Keratinocyte (primary cell): ENCODE measurements around the gene ABI2. TPM values are rescaled to one million over a fixed set of nuclear protein-coding genes. Genes with fewer than 3 reads are reported as not detected.

Experiments used
- DNase-seq: peaks from one replicate; pipeline ENCODE4 v3.0.0-alpha.2; 2011; ENCODE audit warnings: low read depth, missing footprints, low spot score
- FAIRE-seq: peaks from 2 replicates; lab custom pipeline; 2011; peaks lifted over from hg19 to GRCh38; lab: Jason Lieb, UNC
- H2AFZ ChIP-seq: 2 replicates; pipeline ENCODE4 v1.6.0; 2012; ENCODE audit warnings: low read length, control low read depth, inconsistent platforms; ENCODE audit not compliant: control insufficient read depth
- H3K27ac ChIP-seq: 2 replicates; pipeline ENCODE4 v1.5.1; 2011; ENCODE audit warnings: low read length; ENCODE audit not compliant: control insufficient read depth, insufficient read depth
- H3K27me3 ChIP-seq: 3 replicates; pipeline ENCODE4 v1.6.0; 2011; ENCODE audit warnings: low read length; ENCODE audit not compliant: control insufficient read depth, insufficient read depth; ENCODE audit errors: extremely low read depth
- H3K36me3 ChIP-seq, 2 experiments: 2 replicates in 1 of 2; 3 replicates in 1 of 2; pipeline ENCODE4 v1.5.1; 2011; ENCODE audit warnings: low read length in 2 of 2, mild to moderate bottlenecking in 1 of 2; ENCODE audit not compliant: control insufficient read depth in 2 of 2, insufficient read depth in 2 of 2; ENCODE audit errors: extremely low read depth in 1 of 2
- H3K4me1 ChIP-seq: 3 replicates; pipeline ENCODE4 v1.5.1; 2011; ENCODE audit warnings: low read length; ENCODE audit not compliant: control insufficient read depth, insufficient read depth; ENCODE audit errors: extremely low read depth
- H3K4me2 ChIP-seq: 3 replicates; pipeline ENCODE4 v1.6.0; 2011; ENCODE audit warnings: low read depth, low read length; ENCODE audit not compliant: control insufficient read depth, insufficient read depth; ENCODE audit errors: extremely low read depth
- H3K4me3 ChIP-seq, 3 experiments: fragments of 200-600 bp in 1 of 3; sonication (generic) in 1 of 3; 2 replicates in 2 of 3; 3 replicates in 1 of 3; pipeline ENCODE4 v1.5.1; 2011 to 2016; ENCODE audit warnings: low read length in 3 of 3, mild to moderate bottlenecking in 3 of 3, control low read depth in 2 of 3, inconsistent platforms in 1 of 3, low read depth in 1 of 3, mixed read lengths in 1 of 3, mixed run types in 1 of 3, moderate library complexity in 1 of 3; ENCODE audit not compliant: control insufficient read depth in 2 of 3, insufficient read depth in 2 of 3; ENCODE audit errors: extremely low read depth in 1 of 3
- H3K79me2 ChIP-seq: 2 replicates; pipeline ENCODE4 v1.6.0; 2012; ENCODE audit warnings: low read length; ENCODE audit not compliant: control insufficient read depth, insufficient read depth
- H3K9ac ChIP-seq: 3 replicates; pipeline ENCODE4 v1.6.0; 2011; ENCODE audit warnings: low read length; ENCODE audit not compliant: control insufficient read depth, insufficient read depth; ENCODE audit errors: extremely low read depth
- H3K9me1 ChIP-seq: 3 replicates; pipeline ENCODE4 v1.6.0; 2011; ENCODE audit warnings: low read length; ENCODE audit not compliant: control insufficient read depth, insufficient read depth; ENCODE audit errors: extremely low read depth
- H3K9me3 ChIP-seq: 2 replicates; pipeline ENCODE4 v1.5.1; 2012; ENCODE audit warnings: low read depth, low read length; ENCODE audit not compliant: control insufficient read depth
- H4K20me1 ChIP-seq: 3 replicates; pipeline ENCODE4 v1.6.0; 2011; ENCODE audit warnings: low read length; ENCODE audit not compliant: control insufficient read depth, insufficient read depth; ENCODE audit errors: extremely low read depth
- CTCF ChIP-seq, 3 experiments: IDR thresholded peaks in 1 of 3; conservative IDR thresholded peaks in 1 of 3; optimal IDR thresholded peaks in 1 of 3; 2 replicates in 2 of 3; 3 replicates in 1 of 3; pipeline versions ENCODE3 to v1.5.1; 2011; ENCODE audit warnings: low read length in 3 of 3, mild to moderate bottlenecking in 3 of 3, moderate library complexity in 2 of 3, control low read depth in 1 of 3, inconsistent platforms in 1 of 3; ENCODE audit not compliant: insufficient read depth in 2 of 3; ENCODE audit errors: extremely low read depth in 1 of 3
- EZH2 ChIP-seq: IDR thresholded peaks from one replicate; pipeline ENCODE4 v1.6.1; 2012; ENCODE audit warnings: inconsistent platforms, mild to moderate bottlenecking, low read length, moderate library complexity
- dilution Hi-C: fragments of 300-500 bp; cut with MboI; formaldehyde crosslinking; loops from one replicate; pipeline ENCODE4 v1.7.0; 2020; ENCODE audit warnings: low sequenced_read_pairs; ENCODE audit not compliant: extremely low pct_ligation_motif_present
- polyA plus RNA-seq, 5 experiments: library from polyadenylated mRNA; depleted of rRNA in 3 of 5; stranded (reverse) in 3 of 5; stranded (forward) in 1 of 5; unstranded in 1 of 5; fragments of >200 nt; gene quantifications; 1 replicate in 1 of 5; 2 replicates in 3 of 5; 3 replicates in 1 of 5; pipeline versions ENCODE4 v1.2.1 to v1.2.3, GENCODE V29; 2011 to 2012; ENCODE audit warnings: missing spikeins in 2 of 5, low read depth in 1 of 5, low replicate concordance in 1 of 5

ABI2 gene
- polyA plus RNA-seq, 1 donor (not counting 4 experiments of a cell fraction or from before 2014, with no cell fraction given) = 12.9 TPM

GRCh38 chr2:203394519-203395227 is 66.5 kb downstream of the ABI2 start:
- no peak for TF ChIP-seq CTCF (optimal IDR thresholded peaks at IDR 0.05 in 1 of 3, IDR thresholded peaks at IDR 0.05 in 1 of 3, conservative IDR thresholded peaks at IDR 0.05 in 1 of 3; ENCODE audit: extremely low read depth in 1 of 3, insufficient read depth in 2 of 3, low read length in 3 of 3)
- no peak for TF ChIP-seq EZH2
- no peak overlapping the region for H2AFZ ChIP-seq
- no peak overlapping the region for H3K27ac ChIP-seq
- no peaks in the 10 kb centered on the region for H3K4me1 ChIP-seq
- dilution Hi-C loops = no loop called here
- H3K79me2 ChIP-seq = no peaks in the 10 kb centered on the region
- no peaks in the 10 kb centered on the region for H4K20me1 ChIP-seq
- no peak overlapping the region for H3K4me2 ChIP-seq
- H3K9me1 ChIP-seq = no peaks in the 10 kb centered on the region
- H3K9ac ChIP-seq = no peak overlapping the region
- peaks cover 0 to 2% of the 10 kb centered on the region in 2 experiments for H3K36me3 ChIP-seq
- H3K9me3 ChIP-seq = peaks cover 2% of the 10 kb centered on the region
- DNase-seq = no peak
- H3K27me3 ChIP-seq = no peaks in the 10 kb centered on the region
- no peak overlapping the region for H3K4me3 ChIP-seq
- FAIRE-seq = no peak

- H3K27ac ChIP-seq = no peak overlapping the region
- no peak overlapping the region for H2AFZ ChIP-seq
- FAIRE-seq = no peak
- no peak overlapping the region for H3K4me2 ChIP-seq
- H4K20me1 ChIP-seq = no peaks in the 10 kb centered on the region
- no peaks in the 10 kb centered on the region for H3K79me2 ChIP-seq
- H3K9me1 ChIP-seq = no peaks in the 10 kb centered on the region
- H3K4me1 ChIP-seq = peaks cover under 1% of the 10 kb centered on the region
- no peak for DNase-seq
- H3K4me3 ChIP-seq = no peak overlapping the region
- peaks cover 0 to 2% of the 10 kb centered on the region in 2 experiments for H3K36me3 ChIP-seq
- H3K9ac ChIP-seq = no peak overlapping the region
- no peaks in the 10 kb centered on the region for H3K27me3 ChIP-seq
- TF ChIP-seq CTCF (optimal IDR thresholded peaks at IDR 0.05 in 1 of 3, IDR thresholded peaks at IDR 0.05 in 1 of 3, conservative IDR thresholded peaks at IDR 0.05 in 1 of 3; ENCODE audit: extremely low read depth in 1 of 3, insufficient read depth in 2 of 3, low read length in 3 of 3) = no peak
- dilution Hi-C loops = no loop called here
- peaks cover 2% of the 10 kb centered on the region for H3K9me3 ChIP-seq
Observed at GRCh38 chr2:203395858-203396257, 67.7 kb downstream of the ABI2 start.
